GM18909 (cell line): Measurements from ENCODE around the gene MYH6.
"Not testable (repeated sequence)": the region's sequence is repeated elsewhere in the genome, so short reads cannot be mapped to it uniquely, and the experiment has no call there.

Experiments
- ATAC-seq: cut with Tn5 transposase; IDR thresholded peaks from one replicate; pipeline ENCODE4 v1.9.1; 2021; ENCODE audit warnings: mild to moderate bottlenecking; ENCODE audit not compliant: unreplicated experiment, poor library complexity

MYH6 gene

DNA sequence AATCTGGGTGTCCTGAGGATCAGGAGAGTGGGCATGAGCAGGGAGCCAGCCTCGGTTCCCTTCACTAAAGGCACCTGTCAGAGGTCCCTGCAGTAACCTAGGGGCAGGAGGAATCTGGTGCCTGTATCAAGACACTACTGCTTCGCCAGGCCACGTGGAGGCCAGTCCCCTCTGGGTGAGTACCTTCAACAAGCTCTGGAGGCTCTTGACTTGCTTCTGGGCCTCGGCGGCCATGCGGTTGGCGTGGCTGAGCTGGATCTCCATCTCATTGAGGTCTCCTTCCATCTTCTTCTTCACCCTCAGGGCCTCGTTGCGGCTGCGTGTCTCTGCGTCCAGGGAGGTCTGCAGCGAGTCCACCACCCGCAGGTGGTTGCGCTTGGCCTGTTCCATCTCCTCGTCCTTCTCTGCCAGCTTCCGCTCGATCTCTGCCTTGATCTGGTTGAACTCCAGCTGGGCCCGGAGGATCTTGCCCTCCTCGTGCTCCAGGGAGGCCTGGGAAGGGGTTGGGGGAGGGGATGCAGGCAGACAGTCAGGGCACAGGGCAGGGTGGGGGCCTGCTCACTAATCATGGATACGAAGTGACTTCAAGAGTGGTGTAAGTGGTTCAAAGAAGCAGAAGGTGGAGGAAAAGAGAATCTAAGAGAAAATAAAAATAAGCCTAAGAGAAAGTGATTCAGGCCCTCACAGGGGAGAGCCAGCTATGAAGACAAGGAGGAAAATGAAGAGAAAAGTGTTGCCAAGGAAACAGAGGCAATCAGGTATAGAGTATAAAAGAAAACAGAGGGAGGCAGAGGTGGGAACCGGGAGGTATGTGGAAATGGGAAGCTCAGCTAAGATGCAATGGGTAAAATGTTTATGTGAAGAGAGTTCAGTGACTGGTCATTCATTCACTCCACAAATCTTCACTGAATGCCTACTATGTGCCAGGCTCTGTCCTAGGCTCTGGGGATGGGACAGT lies 8.0 kb upstream of the MYH6 start:
- no peak for ATAC-seq

DNA sequence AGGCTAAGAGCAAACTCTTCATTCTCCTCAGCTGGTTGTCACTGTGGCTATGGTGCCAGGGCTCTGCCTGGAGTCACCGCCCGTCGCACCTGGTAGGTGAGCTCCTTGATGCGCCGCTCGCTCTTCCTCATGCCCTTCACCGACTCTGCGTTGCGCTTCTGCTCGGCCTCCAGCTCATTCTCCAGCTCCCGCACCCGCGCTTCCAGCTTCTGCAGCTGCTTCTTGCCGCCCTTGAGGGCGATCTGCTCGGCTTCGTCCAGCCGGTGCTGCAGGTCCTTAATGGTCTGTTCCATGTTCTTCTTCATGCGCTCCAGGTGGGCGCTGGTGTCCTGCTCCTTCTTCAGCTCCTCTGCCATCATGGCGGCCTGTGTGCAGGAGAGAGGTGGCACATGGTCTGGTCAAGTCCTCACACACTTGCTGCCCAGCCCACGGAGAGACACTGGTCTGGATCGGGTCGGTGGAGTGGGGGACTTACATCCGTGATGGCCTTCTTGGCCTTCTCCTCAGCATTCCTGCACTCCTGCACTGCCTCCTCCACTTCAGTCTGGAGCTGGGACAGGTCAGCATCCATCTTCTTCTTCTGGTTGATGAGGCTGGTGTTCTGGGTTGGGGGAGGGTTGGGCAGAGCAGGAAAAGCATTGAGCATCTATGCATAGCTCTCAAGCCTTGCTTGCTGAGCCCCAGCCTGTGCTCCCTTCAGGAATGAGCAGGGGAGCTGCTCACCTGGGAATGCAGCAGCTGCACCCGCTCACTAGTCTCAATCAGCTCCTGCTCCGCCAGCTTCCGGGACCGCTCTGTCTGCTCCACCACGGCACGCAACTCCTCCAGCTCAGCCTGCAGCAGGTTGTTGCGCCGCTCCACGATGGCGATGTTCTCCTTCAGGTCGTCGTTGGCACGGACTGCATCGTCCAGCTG lies 7.1 kb upstream of the MYH6 start:
- no peak for ATAC-seq

DNA sequence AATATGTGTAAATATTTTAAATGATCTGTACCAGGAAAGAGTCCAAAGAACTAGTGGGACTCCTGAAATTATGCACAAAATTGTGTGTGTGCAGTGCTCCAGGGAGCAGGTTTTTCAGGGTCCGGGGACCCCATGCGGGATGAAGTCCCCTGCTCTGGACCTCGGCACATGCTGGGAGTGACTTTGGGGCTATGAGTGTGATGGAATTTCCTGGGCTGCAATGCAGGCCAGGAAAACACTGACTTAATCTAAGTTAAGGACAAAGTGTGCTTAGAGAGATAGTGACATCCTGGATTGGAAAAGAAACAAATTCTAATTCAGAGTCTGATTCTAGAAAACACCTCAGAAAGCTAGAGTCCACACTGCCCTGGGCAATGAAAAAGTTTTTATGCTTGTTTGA lies 6.2 kb upstream of the MYH6 start:
- no peak for ATAC-seq

DNA sequence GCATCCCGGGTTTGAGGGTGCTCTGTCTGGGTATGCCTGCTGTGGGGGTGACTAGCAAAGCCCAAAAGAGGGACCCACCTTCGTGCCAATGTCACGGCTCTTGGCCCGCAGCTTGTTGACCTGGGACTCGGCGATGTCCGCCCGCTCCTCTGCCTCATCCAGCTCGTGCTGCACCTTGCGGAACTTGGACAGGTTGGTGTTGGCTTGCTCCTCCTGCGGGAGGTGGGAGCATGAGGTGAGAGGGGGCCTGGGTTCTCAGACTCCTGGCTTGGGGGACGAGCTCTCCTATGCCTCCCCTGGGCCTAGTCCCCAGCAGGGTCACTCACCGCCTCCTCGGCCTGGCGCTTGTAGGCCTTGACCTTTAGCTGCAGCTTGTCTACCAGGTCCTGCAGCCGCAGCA lies 5.6 kb upstream of the MYH6 start:
- ATAC-seq, result no peak

DNA sequence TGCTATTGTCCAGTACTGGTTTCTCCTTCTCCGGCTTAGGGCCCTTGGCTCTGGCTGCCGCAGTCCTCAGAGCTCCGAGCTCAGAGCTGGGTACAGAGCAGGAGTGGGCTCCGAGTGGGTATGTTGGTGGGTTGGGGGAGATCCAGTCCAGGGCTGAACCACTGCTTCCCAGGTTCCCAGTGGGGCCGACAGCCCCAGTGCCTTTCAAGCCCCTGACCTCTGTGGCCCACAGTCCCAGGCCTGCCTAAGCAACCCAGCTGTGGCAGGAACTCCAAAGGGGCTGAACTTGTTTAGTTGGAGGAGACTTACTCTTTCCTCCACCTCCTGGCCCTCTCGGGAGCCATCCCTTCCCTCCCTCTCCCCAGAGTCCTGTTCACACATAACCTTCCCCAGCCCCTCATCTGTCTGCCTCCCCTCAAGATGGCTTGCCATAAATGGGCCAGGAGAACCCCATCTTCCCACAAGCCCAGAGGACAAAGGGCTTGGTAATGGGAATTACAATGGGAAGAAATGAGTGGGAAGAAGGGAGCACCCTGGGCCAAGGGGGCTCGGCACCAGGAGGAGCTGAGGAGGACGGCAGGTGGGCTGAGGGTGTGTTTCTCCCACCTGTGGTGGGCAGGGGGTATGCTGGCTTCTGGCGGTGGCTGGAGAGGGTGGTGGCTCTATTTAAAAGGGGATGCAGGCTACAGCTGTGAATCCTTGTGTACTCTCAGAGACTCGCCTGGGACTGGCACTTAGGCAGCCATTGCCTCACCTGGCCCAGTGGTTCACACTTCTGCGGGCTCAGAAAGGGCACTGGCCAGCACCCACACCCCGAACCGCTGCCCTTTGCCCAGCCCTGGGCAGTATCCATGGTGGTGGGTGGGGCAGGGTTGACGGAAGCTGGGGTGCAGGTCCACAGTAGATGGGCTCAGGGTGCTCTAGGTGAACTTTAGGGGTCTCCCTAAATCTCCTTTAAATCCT lies 3.8 kb upstream of the MYH6 start:
- no peak for ATAC-seq

DNA sequence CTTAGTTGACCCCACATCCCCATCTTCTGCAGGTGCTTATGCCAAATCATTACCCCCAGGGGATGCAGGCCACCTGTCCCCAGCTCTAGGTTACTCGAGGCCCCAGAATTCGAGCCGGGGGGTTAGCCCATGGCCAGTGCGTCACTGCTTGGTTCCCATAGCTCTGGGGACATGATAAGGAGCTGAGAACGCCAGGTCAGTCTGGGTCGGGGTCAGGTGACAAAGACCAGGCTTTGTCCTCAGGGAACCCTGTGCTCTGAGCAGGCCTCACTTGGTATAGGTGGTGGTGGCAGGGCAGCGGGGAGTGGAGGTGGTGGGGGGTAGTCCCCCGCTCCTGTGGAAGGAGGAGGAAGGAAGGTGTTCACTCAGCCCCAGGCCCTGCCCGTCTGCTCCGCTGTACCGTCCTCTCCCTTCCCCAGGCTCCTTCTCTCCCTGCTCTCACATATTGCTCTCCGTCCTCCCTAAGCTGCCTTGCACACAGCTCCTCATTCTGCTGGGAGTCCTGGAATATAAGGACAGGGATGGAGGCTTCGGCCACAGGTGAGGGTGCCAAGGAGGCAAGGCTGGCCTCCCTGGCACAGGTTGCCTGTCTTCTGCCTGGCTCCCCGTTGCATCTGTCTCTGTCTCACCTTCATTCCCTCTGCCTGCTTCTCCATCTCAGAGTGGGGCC lies 2.0 kb upstream of the MYH6 start:
- ATAC-seq, result no peak

DNA sequence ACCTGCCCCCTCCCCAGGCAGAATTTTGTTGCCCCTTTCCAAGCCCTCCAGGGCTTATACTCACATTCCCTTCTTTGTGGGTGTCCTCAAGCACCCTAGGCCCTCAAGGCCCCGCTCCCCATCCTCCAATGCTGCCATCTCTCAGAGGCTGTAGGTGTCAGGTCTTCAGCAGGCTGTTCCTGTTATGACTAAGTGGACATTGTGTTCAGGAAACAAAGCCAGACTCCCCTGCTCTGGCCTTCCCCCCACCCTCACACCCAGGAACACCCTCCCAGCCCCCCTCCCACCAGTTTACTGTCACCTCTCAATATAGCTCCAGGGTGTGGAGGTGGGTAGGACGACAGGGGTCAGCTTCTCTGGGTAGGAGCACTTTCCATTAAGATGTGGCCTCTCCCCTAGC lies 1.4 kb upstream of the MYH6 start:
- no peak for ATAC-seq

DNA sequence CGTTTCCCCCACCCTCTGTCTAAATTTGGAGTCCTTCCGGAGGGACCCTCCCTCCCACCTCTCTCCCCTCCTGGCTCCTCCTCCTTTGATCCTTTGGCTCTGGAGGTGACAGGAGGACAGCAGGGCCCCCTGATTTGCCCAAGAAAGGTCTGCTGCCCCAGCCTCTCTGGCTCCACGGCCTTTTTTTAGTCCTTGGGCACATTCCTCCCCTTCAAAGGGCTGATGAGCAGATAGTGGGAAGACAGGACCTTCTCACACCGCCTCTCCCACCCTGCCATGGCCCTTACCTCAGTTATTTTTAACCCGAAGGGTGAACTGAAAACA lies 196 bp upstream of the MYH6 start:
- ATAC-seq, result no peak

DNA sequence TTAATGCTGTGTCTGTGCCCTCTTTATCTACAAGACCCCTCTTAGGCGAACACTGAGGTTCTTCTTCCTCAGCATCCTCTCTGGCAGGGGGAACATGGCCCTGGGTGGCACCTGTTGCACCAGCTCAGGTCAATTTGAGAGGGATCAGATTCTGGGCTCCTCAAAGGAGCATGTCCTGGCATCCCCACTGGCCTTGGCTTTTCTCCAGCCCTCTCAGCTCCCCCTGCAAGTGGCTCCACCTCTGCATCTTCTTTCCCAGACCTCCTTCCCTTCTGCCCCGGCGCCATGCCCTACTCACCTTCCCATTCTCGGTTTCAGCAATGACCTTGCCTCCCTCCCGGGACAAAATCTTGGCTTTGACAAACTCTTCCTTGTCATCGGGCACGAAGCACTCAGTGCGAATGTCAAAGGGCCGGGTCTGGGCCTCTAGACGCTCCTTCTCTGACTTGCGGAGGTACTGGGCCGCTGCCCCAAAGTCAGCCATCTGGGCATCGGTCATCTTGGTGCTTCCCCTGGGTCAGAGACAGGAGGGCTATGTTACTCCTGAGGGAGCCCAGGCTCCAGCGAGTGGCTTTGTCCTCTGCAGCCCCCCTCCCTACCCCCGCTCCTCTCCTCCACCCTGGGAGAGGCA lies 1.2 kb downstream of the MYH6 start:
- no peak for ATAC-seq

DNA sequence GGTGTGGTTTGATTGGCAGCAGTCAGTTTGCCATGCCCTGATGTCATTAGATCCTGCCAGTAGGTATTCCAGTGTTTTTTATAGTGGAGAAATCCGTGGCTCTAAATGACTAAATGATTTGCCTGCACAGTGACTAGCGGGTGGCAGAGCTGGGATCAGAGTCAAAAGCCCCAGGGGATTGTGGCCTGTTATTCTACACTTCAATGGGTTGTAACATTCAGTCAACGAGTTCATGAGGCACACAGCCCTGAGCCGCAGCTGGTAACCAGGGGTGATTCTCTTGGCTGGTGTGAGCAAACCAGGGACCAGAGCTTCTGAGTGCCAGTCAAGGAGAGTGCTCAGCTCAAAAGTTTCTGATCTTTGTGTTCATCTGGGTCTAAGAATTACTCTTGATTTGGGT lies 1.8 kb downstream of the MYH6 start:
- ATAC-seq, result no peak

DNA sequence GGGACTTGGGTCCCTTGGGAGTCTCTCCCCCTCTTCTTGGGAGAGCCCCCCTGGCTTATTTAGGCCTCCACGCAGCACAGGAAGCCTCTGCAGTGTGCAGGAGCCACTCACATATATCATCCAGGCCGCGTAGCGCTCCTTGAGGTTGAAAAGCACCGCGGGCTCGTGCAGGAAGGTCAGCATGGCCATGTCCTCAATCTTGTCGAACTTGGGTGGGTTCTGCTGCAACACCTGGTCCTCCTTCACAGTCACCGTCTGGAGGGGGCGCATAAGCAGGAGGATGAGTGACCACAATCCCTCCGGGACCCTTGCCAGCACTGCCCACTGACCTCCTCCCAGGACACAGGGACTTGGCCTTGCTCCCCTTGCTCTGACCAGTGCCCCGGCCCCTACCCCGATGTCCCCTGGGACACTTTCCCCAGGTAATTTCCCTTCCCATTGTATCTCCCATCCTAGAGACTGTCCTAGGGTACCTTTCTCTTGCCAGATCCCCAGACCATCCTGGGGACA lies 2.5 kb downstream of the MYH6 start:
- ATAC-seq, result no peak

DNA sequence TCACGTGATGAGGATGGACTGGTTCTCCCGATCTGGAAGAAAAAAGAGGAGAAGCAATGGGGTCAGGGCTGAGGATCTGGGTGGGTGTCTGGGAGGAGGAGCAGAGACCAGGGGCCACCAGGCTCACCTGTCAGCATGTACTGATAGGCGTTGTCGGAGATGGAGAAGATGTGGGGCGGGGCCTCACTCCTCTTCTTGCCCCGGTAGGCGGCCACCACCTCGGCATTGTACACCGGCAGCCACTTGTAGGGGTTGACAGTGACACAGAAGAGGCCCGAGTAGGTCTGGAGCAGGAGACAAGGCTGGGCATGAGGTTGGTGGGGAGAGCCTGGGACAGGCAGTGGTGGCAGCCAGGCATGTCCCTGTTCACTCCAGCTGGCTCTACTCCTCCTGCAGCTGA lies 3.0 kb downstream of the MYH6 start:
- ATAC-seq, result no peak

DNA sequence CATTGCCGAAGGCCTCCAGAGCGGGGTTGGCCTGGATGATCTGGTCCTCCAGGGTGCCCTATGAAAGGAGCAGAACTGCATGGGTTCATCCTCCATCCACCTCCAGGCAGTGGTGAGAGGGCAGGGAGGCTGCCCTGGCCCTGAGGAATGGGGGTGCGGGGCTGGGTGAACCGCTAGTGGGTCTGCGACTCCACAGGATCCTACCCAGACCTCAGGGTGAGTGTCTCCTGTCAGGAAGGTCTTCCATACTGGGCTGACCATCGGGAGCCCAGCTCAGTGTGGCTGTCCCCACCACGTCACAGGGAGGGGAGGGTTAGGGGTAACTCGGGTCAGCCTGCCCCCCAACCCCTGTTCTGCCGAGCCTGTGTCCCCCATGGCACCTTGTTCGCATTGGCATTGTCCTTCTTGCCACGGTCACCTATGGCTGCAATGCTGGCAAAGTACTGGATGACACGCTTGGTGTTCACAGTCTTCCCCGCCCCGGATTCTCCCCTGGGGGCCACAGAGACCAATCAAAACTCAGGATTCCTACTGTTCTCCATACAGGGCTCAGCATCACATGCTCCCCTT lies 3.7 kb downstream of the MYH6 start:
- ATAC-seq, result no peak

DNA sequence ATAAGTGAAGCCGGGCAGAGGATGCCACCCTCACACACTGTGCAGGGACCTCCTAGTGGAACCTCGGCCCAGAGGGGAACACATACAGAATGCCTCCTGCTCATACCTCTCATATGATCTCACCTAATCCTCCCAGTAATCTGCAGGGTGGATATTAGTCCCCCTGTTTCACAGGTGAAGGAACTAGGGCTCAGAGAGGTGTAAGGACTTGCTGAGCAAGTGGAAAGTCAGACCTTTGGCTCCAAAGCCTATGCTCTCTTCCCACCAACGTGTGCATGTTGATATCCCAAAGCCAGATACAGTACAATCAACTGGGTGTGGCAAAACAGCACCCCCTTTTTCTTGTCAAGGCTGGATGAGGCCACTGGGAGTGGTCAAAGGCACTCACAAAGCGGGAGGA lies 4.2 kb downstream of the MYH6 start:
- ATAC-seq, result no peak

DNA sequence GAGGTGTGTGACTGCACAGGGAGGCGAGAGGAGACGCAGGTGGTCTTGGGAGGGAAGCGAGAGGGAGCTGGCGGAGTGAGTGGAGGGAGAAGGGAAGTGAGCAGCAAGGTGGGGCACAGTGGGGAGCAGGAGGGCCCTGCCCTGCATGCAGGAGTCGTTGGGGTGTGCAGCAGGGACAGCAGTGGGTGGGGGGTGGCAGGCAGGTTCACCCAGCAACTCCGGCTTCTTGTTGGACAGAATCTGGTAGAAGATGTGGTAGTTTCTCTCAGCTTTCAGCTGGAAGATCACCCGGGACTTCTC lies 5.0 kb downstream of the MYH6 start:
- ATAC-seq, result no peak

DNA sequence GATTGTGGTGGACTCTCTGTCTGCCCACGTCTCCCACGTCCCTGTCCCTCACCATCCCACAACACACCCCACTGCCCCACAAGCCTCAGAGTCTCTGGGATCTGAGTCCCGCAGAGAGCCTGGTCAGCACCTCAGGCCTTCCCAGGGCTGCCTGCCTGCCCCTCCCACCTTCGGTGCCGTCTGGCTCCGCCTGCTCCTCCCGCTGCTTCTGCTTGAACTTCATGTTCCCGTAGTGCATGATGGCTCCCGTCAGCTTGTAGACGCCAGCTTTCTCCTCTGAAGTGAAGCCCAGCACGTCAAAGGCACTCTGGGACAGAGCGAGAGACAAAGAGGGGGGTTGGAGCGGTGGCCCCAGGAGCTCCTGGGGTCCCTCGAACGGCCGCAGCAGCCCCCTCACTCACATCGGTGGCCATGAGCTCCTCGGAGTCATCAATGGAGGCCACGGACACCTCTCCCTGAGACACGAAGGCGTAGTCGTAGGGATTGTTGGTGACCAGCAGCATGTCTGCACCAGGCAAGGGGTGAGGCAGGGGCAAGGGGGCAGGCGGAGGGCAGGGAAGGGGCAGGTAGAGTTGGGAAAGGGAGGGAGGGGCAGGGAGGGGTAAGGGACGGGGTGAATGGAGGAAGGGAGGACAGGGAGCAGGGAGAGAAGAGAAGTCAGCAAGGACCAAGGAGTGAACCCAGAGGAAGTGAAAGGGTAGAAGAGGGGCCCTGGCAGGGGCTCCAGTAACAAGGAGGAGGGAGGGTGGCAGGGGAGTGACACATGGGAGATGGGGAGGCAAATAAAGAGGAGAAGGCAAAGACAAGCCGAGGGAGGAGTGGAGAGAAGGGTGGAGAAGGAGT lies 5.6 kb downstream of the MYH6 start:
- ATAC-seq, result no peak

DNA sequence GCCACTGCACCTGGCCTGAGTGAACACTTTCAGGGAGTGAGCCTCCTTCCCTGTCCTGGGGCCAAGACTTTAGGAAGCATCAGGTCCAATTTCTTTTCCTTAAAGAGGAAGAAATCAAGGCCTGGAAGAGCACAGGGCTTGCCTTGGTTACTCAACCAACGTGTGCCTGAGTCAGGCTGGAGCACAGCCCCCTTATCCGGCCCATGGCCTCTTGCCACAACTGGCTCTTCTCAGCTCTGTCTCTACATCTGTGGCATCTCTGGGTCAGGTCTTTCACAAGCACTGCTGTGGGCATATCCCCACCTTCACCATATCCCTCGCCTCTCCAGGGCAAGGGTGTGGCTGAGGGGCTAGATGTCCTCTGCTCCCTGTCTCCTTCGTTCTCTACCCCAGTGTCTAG lies 6.8 kb downstream of the MYH6 start:
- no peak for ATAC-seq

DNA sequence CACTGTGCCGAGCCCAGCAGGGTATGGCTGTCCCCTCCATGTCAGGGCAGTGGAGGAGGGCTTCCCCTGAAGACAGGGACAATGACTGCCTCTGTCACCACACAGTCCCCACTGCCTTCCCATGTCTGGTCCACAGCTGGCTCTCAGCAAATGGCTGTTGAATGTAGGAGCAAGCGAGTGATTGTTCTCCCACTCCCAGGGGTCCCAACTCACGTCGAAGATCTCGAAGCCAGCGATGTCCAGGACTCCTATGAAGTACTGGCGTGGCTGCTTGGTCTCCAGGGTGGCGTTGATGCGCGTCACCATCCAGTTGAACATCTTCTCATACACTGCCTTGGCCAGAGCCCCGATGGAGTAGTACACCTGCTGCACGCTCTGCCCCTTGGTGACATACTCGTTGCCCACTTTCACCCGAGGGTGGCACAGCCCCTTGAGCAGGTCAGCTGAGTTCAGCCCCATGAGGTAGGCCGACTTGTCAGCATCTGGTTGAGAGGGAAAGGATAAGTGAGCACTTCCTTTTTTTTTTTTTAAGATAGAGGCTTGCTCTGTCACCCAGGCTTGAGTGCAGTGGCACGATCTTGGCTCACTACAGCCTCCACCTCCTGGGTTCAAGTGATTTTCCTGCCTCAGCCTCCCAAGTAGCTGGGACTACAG lies 7.5 kb downstream of the MYH6 start:
- not testable (repeated sequence) for ATAC-seq
